C4-2B (cell line): Measurements from ENCODE around the gene NOC3L.

Experiments used
- H3K27ac ChIP-seq: fragments of 450-650 bp; 2 replicates; pipeline ENCODE4 v1.5.1; 2017
- CTCF ChIP-seq: fragments of 450-650 bp; conservative IDR thresholded peaks from 2 replicates; pipeline ENCODE4 v1.5.1; 2017; ENCODE audit warnings: mild to moderate bottlenecking
- ZFX ChIP-seq: fragments of 450-650 bp; IDR thresholded peaks from 2 replicates; pipeline ENCODE4 v1.6.1; 2017

NOC3L gene, protein sequence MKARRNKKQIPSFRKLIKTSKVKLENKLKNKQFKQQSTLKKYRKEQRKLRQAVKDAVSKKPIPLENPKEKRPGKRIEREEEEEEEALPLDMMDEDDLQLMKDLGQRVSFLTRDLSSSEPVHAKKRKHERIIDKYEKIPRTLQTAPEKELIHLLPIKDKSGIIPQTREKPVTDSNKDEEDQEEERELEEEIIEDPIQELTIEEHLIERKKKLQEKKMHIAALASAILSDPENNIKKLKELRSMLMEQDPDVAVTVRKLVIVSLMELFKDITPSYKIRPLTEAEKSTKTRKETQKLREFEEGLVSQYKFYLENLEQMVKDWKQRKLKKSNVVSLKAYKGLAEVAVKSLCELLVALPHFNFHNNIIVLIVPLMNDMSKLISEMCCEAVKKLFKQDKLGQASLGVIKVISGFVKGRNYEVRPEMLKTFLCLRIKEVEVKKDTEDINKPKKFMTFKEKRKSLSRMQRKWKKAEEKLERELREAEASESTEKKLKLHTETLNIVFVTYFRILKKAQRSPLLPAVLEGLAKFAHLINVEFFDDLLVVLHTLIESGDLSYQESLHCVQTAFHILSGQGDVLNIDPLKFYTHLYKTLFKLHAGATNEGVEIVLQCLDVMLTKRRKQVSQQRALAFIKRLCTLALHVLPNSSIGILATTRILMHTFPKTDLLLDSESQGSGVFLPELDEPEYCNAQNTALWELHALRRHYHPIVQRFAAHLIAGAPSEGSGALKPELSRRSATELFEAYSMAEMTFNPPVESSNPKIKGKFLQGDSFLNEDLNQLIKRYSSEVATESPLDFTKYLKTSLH

DNA sequence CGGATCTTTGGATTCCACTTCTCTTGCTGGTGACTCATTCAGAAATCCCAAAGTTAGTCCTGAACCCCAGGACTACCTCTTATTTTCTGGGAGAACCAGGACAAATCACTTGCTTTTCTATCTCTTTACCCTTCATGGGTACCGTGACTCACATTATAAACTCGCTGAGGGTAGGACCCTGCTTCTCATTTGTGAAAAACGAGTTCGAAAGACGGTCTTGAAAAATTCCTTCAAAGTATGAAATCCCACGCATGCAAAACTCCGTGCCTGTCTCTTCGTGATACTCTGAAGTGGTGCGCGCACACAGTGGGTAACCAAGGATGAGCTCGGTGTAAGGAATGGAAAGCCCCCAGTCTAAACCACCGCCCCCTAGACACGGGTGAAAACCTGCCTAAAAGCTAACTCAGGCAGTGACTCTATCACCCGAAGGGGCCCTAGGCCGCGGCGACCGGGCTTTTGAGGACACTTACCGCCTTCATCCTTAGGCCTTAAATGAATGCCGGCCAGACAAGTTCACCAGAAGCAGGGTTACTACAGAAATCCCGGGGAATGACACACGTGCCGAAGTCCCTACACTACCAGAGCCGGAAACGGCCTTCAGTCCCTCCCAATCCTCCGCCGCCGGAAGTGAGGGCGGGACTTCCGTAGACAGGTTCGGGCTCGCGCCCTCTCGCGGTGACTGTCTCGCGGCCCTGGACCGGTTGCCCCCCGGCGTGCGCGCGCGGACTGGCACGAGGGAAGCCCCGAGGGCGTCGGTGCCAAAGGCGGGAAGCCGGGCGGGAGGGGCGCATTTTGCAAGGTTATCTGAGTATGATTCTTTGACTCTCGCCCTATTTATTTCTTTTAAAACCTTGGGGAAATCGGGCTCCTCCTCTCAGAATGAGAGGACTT lies at the start of gene NOC3L:
Gene NOC3L (minus strand): TSS at position 580 of the 891 bp plus-strand sequence. CDS start 101 bp downstream, at position 479.
- TF ChIP-seq ZFX (no peak), CTCF (peak; percentile 75)
- peak within 1 kb of the TSS; percentile 67 for H3K27ac ChIP-seq

GRCh38 chr10:94412449-94412848 lies 49.7 kb upstream of the NOC3L start:
- H3K27ac ChIP-seq = no peak overlapping the region
- no peak for TF ChIP-seq ZFX
- TF ChIP-seq CTCF = no peak

- no peak for TF ChIP-seq CTCF
- no peak for TF ChIP-seq ZFX
- no peak overlapping the region for H3K27ac ChIP-seq
Observed at GRCh38 chr10:94411304-94411703, 48.6 kb upstream of the NOC3L start.

DNA sequence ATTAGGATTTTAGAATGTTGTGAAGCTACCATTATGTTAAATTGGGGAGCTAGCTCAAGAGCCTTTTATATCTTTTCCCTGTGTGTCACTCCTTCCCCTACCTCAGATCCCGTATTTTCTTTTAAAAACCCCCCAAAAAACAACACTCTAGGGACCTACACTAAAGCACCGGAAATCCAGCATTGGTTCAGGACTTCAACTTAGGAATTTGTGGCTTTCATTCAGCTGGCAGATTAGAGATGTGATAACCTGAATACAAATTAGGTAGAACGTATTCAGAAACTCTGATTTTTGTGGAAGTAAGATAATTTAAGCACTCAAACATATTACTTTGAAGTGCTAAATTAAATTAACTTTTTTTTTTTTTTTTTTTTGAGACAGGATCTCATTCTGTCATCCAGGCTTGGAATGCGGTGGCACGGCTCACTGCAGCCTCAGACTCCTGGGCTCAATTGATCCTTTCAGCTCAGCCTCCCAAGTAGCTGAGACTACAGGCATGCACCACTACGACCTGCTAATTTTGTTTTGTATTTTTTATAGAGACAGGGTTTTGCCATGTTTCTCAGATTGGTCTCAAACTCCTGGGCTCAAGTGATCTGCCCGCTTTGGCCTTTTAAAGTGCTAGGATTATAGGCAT lies 46.4 kb upstream of the NOC3L start:
- H3K27ac ChIP-seq = no peak overlapping the region
- TF ChIP-seq ZFX (no peak), CTCF (no peak)

- H3K27ac ChIP-seq = no peak overlapping the region
Observed at GRCh38 chr10:94407668-94408067, 44.9 kb upstream of the NOC3L start.

GRCh38 chr10:94405406-94405805 lies 42.7 kb upstream of the NOC3L start:
- TF ChIP-seq CTCF = no peak
- TF ChIP-seq ZFX = no peak
- H3K27ac ChIP-seq = no peak overlapping the region

More at GRCh38 chr10:94407668-94408067, 44.9 kb upstream of the NOC3L start:
- TF ChIP-seq ZFX = no peak
- TF ChIP-seq CTCF = no peak
